Measurements from ENCODE around the gene HIPK1. TPM values are rescaled to one million over a fixed set of nuclear protein-coding genes. Genes with fewer than 3 reads are reported as not detected.
"Not testable (repeated sequence)": the region's sequence is repeated elsewhere in the genome, so short reads cannot be mapped to it uniquely, and the experiment has no call there.

HIPK1 gene
- total and polyA plus RNA-seq, 3 donors from 2014 or later, result 102 to 128 (median 116) TPM

DNA sequence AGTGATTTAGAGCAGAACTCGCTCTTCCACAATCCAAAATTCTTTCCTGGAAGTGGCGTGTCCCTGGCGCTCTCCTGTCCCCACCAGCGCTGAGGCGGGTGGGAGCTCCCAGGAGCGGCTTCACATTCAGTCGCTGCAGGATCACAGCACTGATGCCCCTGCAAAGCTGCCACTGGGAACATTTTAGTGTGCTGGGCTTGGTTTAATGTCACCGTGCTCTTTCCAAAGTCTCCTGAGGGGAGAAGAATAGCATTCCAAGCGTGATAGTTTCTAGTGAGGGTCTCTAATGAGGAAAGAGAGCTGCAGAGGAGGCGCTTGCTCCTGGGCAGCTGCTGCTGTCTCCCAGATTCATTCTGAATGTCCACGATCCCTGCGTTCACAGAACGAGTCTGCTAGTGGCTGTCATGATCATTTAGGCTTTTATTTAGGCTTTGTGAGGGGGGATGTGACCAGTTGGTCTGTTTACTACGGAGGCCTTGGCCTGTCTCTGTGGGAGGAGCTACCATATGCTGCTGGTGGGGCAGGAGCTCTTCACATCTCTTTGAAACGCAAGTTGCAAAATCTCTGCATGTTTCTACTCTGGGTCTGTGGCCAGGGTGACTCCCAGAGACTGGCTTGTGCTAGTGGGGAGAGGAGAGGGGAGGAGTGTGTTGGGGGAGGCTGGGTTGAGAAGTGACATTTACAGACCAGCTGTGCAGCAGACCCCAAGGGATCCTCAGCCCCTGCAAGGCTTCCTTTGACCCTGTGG is 73.5 kb downstream of the HIPK1 start:
- intact Hi-C loops (cut with DNase I; ENCODE audit: low total_unique reads), result no loop called here
- H3K9me3 ChIP-seq, result no peaks in the 10 kb centered on the region
- peak; percentile 19 for DNase-seq
- 26 to 32% methylated on average over 10 to 15 of the region's 15 CpGs for WGBS, 2 donors
- no peak overlapping the region for H3K4me3 ChIP-seq
- TF ChIP-seq, protein P1, sequence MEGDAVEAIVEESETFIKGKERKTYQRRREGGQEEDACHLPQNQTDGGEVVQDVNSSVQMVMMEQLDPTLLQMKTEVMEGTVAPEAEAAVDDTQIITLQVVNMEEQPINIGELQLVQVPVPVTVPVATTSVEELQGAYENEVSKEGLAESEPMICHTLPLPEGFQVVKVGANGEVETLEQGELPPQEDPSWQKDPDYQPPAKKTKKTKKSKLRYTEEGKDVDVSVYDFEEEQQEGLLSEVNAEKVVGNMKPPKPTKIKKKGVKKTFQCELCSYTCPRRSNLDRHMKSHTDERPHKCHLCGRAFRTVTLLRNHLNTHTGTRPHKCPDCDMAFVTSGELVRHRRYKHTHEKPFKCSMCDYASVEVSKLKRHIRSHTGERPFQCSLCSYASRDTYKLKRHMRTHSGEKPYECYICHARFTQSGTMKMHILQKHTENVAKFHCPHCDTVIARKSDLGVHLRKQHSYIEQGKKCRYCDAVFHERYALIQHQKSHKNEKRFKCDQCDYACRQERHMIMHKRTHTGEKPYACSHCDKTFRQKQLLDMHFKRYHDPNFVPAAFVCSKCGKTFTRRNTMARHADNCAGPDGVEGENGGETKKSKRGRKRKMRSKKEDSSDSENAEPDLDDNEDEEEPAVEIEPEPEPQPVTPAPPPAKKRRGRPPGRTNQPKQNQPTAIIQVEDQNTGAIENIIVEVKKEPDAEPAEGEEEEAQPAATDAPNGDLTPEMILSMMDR (IDR thresholded peaks at IDR 0.05), result no peak
- no peak for TF ChIP-seq POLR2A (IDR thresholded peaks at IDR 0.05)
- H3K4me1 ChIP-seq, result no peaks in the 10 kb centered on the region
- no peak overlapping the region for H3K27ac ChIP-seq
- no peaks in the 10 kb centered on the region for H3K27me3 ChIP-seq
- no peaks in the 10 kb centered on the region for H3K36me3 ChIP-seq (ENCODE audit: low read depth, missing control alignments)

DNA sequence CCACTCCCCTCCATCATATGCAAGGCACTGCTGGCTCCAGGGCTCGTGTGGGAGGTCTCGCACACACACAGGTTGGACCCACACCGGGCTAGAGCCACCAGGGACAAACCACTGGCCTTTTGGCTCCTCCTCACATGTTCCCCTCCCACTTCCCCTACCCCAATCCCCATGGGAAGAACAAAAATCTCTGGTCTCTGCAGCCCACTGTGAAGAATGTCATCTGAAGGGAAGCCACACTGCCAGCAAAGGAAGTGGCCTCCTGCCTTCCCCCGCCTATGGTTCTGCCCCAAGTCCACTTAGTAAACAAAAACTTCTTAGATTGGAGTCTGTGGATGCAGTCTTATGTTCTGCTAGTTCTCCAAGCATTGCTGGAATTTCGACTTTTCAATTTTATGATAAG is 74.3 kb downstream of the HIPK1 start:
- Histone ChIP-seq H3K27me3 (no peaks in the 10 kb centered on the region), H3K9me3 (no peaks in the 10 kb centered on the region), H3K4me3 (no peak overlapping the region), H3K36me3 (ENCODE audit: low read depth, missing control alignments) (no peaks in the 10 kb centered on the region), H3K4me1 (no peaks in the 10 kb centered on the region), H3K27ac (no peak overlapping the region)
- intact Hi-C loops (cut with DNase I; ENCODE audit: low total_unique reads), result no loop called here
- no peak for DNase-seq
- 49 to 59% methylated on average over 5 of the region's 5 CpGs for WGBS, 2 donors
- TF ChIP-seq POLR2A (IDR thresholded peaks at IDR 0.05), result no peak
- TF ChIP-seq, protein P1 (IDR thresholded peaks at IDR 0.05), result no peak

DNA sequence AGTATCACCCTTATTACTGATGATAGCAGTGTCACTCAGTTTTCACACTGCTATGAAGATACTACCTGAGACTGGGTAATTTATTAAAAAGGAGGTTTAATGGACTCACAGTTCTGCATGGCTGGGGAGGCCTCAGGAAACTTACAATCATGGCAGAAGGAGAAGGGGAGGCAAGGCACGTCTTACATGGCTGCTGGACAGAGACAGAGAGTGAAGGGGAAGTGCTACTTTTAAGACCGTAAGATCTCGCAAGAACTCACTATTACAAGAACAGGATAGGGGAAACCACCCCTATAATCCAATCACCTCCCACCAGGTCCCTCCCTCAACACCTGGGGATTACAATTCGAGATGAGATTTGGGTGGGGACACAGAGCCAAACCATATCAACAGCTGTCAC is 77.7 kb downstream of the HIPK1 start:
- H3K27me3 ChIP-seq; H3K4me1 ChIP-seq; H3K9me3 ChIP-seq; H3K36me3 ChIP-seq (ENCODE audit: low read depth, missing control alignments); H3K27ac ChIP-seq; DNase-seq; H3K4me3 ChIP-seq; intact Hi-C loops (cut with DNase I; ENCODE audit: low total_unique reads): not testable (repeated sequence)
- WGBS, 2 donors, result 91 to 97% methylated on average over 4 of the region's 4 CpGs

DNA sequence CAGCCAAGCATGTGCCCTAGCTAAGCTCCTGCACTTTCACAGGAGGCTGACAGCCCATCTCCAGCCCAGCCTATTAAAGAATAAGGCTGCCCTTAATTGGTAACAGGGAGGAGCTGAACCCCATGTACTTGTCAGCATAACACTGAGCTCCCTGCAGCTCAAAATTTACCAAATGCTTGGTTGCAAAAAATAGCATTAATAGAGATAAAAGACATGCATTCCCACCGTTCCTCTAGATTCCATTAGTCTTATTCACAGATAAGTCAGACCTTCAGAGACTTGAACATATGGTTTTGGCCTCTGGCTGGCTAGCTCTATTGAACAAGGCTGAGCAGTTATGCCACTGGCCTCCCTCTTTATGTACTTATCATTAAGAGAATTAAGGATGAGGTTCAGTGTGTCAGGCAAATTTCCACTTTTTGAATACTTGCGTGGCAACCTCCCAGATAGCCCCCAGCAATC is 79.4 kb downstream of the HIPK1 start:
- no peak overlapping the region for H3K27ac ChIP-seq
- TF ChIP-seq POLR2A (IDR thresholded peaks at IDR 0.05), result no peak
- TF ChIP-seq, protein P1 (IDR thresholded peaks at IDR 0.05), result no peak
- 56 to 64% methylated on average over 2 of the region's 2 CpGs for WGBS, 2 donors
- H3K4me3 ChIP-seq, result no peak overlapping the region
- intact Hi-C loops (cut with DNase I; ENCODE audit: low total_unique reads), result no loop called here
- H3K9me3 ChIP-seq, result no peaks in the 10 kb centered on the region
- H3K27me3 ChIP-seq, result no peaks in the 10 kb centered on the region
- H3K36me3 ChIP-seq (ENCODE audit: low read depth, missing control alignments), result no peaks in the 10 kb centered on the region
- H3K4me1 ChIP-seq, result no peaks in the 10 kb centered on the region
- no peak for DNase-seq

DNA sequence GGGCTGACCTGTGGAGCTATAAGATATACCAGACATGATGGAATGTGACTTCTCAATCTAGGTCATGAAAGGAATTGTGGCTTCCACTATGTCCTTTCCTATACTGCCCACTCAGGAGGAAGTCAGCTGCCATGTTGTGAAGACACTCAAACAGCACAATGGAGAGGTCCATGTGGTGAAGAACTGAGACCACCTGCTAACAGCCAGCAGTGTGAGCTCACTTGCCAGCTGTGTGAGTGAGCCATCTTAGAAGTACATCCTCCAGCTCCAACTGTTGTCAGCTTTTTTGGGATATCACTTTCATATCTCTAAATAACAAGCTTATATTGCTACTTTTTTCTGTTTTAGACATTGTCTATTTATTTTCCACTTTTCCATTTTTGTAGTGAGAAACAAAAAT is 79.9 kb downstream of the HIPK1 start:
- intact Hi-C loops (cut with DNase I; ENCODE audit: low total_unique reads), result no loop called here
- Histone ChIP-seq H3K27ac (no peak overlapping the region), H3K9me3 (no peaks in the 10 kb centered on the region), H3K4me1 (no peaks in the 10 kb centered on the region), H3K27me3 (no peaks in the 10 kb centered on the region), H3K36me3 (ENCODE audit: low read depth, missing control alignments) (no peaks in the 10 kb centered on the region), H3K4me3 (no peak overlapping the region)
- DNase-seq, result no peak
- TF ChIP-seq, protein P1 (IDR thresholded peaks at IDR 0.05), result no peak
- TF ChIP-seq POLR2A (IDR thresholded peaks at IDR 0.05), result no peak

Measured in testis (tissue), 3 donors.